ENCODE results near the gene PPP6R3.
"Not testable (repeated sequence)": the region's sequence is repeated elsewhere in the genome, so short reads cannot be mapped to it uniquely, and the experiment has no call there.

Gene PPP6R3

GRCh38 chr11:68458340-68458739, 2.2 kb upstream of the PPP6R3 start:
- DNase-seq, result not testable (repeated sequence)

- DNase-seq, result peak; percentile 98
Observed at GRCh38 chr11:68459886-68460740, 439 bp upstream of the PPP6R3 start.

- DNase-seq, result no peak
Observed at GRCh38 chr11:68461575-68461917, 994 bp downstream of the PPP6R3 start.

DNA sequence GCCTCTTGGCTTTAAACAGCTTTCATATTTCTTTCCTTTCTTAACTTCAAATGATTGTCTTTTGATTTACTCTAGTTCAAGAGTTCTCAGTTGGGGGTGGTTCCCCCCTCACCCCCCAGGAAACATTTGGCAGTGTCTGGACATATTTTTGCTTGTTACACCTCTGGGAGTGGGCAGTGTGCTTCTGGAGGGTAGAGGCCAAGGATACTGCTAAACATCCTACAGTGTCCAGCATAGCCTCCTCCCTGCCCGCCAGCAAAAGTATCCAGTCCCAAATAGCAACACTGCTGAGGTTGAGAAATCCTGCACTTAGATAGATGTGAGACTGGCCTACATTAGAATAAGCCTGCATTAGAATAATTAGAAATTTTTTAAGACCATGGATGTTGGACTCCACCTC, 3.2 kb downstream of the PPP6R3 start:
- no peak for DNase-seq

DNA sequence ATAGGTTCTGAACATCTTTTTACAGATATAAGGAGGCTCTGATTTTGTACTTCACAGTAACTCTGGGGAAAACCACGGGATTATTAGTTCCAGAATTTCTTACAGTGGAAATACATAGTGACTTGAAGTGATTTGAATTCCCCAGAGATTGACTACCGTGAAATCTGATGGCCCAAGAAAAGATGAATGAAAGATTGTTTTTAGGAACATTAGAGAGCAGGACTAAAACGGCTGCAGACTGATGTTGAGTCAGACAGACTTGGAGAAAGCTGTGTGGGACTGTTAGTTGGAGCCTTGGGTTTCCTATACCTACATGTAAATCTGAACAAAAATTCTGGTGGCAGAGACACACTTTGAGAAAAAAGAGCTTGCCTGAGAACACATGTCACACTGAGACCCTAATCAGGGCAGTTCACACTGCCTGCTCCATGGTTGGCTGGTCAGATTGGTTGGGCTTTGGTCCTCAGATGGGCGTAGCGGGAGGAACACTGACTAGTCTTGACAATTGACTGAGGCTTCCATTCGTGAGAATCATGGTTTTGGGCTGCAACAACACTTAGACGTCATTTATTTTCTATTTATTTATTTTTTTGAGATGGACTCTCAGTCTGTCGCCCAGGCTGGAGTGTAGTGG, 6.8 kb downstream of the PPP6R3 start:
- no peak for DNase-seq

DNA sequence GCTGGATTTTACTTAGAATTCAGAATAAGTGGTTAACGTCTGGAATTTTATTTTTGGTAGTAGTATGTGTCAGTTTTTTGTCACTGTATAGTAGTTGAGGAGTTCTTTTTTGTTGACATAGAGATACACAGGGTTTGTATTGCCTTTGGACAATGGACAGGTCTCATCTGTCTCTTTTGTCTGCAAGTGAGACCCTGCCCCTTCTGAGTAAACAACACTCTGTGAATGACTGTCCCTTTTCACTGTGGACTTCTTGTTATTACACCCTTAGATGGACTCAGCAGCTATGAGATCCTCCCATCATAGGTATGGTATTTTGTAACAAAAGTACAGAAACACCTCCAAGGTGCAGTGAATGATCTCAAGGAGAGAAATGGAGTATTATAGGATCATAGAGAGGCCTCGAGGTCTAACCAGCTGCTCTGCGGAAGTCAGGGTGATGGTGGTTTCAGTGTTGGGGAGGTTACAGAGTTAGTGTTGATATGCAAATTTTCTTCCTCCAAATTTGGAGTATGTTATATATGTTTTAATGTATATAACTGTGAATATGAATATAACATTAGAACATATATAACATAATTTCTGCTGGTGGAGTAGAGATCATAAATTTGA, 7.8 kb downstream of the PPP6R3 start:
- DNase-seq, result no peak

DNA sequence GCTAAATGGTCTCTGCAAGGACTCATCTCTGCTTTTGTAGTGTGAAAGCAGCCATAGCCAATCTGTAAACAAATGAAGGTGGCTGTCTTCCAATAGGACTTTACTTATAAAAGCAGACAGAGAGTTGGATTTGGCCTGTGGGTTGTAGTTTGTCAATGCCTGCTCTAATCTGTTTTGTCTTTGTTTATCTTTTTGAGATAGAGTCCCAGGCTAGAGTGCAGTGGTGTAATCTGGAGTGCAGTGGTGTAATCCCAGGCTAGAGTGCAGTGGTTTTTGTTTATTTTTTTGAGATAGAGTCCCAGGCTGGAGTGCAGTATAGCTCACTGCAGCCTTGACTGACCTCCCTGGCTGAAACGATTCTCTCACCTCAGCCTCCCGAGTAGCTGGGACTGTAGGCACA, 8.6 kb downstream of the PPP6R3 start:
- no peak for DNase-seq

- no peak for DNase-seq
Observed at GRCh38 chr11:68469642-68470041, 9.1 kb downstream of the PPP6R3 start.

DNA sequence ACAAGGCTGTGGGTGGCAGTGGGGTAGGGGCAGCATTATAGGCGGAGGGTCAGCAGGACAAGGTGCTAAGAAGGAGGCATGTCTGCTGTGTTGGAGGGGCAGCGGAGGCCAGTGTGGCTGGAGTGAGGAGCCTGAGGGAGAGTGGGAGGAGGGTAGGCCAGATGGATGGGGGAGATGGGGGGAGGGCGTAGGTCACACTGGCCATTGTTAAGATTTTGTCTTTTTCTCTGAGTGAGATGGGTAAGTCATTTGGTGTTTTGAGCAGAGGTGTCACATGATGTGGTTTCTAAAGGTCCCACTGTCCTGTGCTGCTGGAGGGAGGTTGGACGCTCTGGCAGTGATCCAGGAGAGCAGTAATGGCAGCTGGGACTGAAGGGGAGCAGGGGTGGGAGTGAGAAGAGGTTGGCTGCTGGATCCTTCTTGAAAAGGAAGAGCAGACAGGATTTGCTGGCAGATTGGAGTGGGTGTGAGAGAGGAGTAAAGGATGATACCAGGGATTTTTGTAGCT, 9.8 kb downstream of the PPP6R3 start:
- DNase-seq, result no peak

GRCh38 chr11:68471360-68472340, 11.1 kb downstream of the PPP6R3 start:
- no peak for DNase-seq

- DNase-seq, result no peak
Observed at GRCh38 chr11:68472778-68473177, 12.2 kb downstream of the PPP6R3 start.

GRCh38 chr11:68473693-68474092, 13.1 kb downstream of the PPP6R3 start:
- no peak for DNase-seq

DNA sequence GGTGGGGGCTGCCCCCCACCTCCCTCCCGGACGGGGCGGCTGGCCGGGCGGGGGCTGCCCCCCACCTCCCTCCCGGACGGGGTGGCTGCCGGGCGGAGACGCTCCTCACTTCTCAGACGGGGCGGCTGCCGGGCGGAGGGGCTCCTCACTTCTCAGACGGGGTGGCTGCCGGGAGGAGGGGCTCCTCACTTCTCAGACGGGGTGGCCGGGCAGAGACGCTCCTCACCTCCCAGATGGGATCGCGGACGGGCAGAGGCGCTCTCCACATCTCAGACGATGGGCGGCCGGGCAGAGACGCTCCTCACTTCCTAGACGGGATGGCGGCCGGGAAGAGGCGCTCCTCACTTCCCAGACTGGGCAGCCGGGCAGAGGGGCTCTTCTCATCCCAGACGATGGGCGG, 15.1 kb downstream of the PPP6R3 start:
- not testable (repeated sequence) for DNase-seq

DNA sequence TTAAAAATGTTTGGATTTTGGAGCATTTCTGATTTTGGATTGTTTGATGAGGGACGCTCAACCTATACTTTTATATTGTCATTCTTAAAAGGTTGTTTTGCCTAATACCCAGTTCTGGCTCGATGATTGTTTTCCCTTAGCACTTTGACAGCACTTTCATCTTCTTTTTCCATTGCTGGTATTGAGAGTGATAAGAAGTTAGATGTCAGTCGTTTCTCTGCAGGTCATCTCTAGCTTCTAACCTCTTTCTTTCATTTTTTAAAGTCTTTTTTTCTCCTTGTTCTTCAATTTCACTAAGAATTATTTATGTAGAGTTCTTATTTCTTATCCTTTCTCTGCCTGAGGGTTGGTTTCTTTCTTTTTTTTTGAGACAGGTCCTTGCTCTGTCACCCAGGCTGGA, 18.8 kb downstream of the PPP6R3 start:
- DNase-seq, result no peak

- no peak for DNase-seq
Observed at GRCh38 chr11:68480193-68480592, 19.6 kb downstream of the PPP6R3 start.

GRCh38 chr11:68480852-68481510, 20.4 kb downstream of the PPP6R3 start:
- DNase-seq, result no peak

GRCh38 chr11:68481579-68482240, 21.2 kb downstream of the PPP6R3 start:
- no peak for DNase-seq

- DNase-seq, result no peak
Observed at GRCh38 chr11:68488623-68489022, 28.1 kb downstream of the PPP6R3 start.

DNA sequence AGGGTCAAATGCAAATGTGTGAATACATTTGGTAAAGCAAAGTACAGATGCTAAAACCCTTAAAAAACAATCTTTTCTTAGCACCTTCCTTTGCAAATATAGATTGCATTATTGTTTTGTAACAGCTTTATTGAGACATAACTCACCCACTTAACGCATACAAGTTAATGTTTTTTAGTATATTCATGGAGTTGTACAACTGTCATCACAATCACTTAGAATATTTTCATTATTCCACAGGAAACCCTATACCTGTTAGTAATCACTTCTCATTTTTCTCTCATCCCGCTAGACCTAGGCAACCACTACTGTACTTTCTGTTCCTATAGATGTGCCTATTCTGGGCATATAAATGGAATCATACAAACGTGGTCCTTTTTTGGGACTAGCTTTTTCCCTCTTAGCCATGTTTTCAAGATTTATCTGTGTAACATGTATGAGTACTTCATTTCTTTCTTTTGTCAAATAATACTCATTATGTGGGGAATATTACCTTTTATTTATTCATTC, 34.7 kb downstream of the PPP6R3 start:
- no peak for DNase-seq

DNA sequence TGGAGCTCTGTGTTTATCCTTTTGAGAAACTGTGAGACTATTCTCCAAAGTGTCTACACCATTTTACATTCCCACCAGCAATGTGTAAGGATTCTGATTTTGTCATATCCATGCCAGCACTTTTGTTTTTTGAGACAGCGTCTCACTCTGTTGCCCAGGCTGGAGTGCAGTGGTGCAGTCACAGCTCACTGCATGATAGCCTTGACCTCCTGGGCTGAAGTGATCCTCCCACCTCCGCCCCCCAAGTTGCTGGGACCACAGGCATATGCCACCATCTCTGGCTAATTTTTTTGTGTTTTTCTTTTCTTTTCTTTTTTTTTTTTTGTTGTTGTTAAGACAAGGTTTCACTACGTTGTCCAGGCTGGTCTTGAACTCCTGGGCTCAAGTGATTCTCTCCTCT, 35.3 kb downstream of the PPP6R3 start:
- DNase-seq, result no peak

DNA sequence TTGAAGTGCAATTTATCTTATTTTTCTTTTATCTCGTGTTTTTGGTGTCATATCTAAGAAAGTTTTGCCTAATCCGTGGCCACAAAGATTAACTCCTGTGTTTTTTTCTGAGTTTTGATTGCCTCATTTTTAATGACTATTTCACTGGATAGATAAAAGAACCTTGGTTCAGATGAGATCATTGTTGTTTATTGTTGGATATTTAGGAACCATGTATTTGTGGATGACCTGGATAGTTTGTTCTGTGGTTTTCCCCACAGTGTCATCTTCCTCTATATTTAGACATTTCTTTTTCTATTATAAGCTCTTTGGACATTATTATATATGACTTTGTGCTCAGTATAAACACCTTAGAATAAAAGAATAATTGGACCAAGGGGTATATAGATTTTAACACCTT, 37.2 kb downstream of the PPP6R3 start:
- DNase-seq, result no peak

All from NCI-H446 treated with DMSO at 0.1 percent for 48 hours (cell line).